Lower lobe of right lung (tissue), 2 donors: Measurements from ENCODE around the gene LPXN. TPM values are rescaled to one million over a fixed set of nuclear protein-coding genes. Genes with fewer than 3 reads are reported as not detected.

ENCODE experiments used
- ATAC-seq, 2 donors: fragments of 200-7000 bp; cut with Tn5 transposase; one replicate each; pipeline ENCODE4 v1.9.1; 2020 to 2022; ENCODE audit warnings: mild to moderate bottlenecking in 2 of 2, moderate library complexity in 2 of 2
- DNase-seq: peaks from one replicate; pipeline ENCODE4 v3.0.0-alpha.2; 2020
- H3K27ac ChIP-seq: fragments of 200-600 bp; one replicate; pipeline ENCODE4 v1.8.0; 2022
- H3K27me3 ChIP-seq: fragments of 200-600 bp; one replicate; pipeline ENCODE4 v1.8.0; 2022; ENCODE audit warnings: low read depth
- H3K36me3 ChIP-seq: fragments of 200-600 bp; one replicate; pipeline ENCODE4 v1.8.0; 2022; ENCODE audit warnings: mild to moderate bottlenecking
- H3K4me1 ChIP-seq: fragments of 200-600 bp; one replicate; pipeline ENCODE4 v1.8.0; 2022
- H3K4me3 ChIP-seq: fragments of 200-600 bp; one replicate; pipeline ENCODE4 v1.8.0; 2022; ENCODE audit warnings: mild to moderate bottlenecking
- H3K9me3 ChIP-seq: fragments of 200-600 bp; one replicate; pipeline ENCODE4 v1.8.0; 2022
- CTCF ChIP-seq: fragments of 200-600 bp; IDR thresholded peaks from one replicate; pipeline ENCODE4 v1.8.0; 2022; ENCODE audit warnings: antibody characterized with exemption, mild to moderate bottlenecking
- intact Hi-C: fragments of 100-400 bp; cut with DNase I; formaldehyde crosslinking; loops from one replicate; pipeline ENCODE4 v1.11.0; 2022
- total RNA-seq: library from RNA; stranded (reverse); fragmentation: NEBNext Ultra II Directional; extraction: Animal tissue kit (Norgen Biotek cat#: 25700); gene quantifications from one replicate; pipeline ENCODE4 v1.2.1, GENCODE V29; 2021
- donor health status: DM: no; HTN: yes; CAD: no; lungs with severe emphysema.

LPXN gene
- total RNA-seq, 1 donor from 2014 or later: 71.6 TPM

DNA sequence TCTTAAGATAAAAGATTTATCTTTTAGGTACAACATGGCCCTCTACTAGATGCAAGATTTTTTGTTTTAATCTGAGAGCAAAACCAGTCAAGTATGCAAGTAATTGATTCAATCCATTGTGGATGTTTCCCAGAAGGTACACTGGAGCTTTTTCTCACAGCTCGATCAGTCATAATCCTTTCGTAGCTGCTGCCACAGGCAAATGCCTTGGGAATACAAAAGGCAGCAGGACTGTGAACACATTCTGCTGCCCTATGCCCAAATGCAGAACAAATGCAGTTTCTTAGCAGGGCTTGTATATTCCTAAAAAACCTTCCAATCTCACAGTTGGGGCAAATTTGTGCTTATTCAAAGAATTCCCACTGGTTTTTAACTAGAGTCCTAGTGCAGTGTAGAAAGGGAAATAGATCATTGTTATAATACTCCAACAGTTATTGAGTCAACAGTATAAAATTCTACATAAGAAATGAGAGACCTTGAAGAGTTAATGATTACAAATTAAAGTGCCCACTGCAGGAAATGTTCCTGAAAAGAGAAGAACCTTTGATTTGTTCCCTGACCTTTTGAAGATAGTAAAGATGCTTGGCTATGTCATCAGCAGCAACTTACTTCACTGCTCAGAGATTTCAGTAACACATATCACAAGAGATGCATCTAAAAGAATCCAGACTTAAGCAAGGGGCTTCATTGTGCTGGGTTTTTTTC, 14.1 kb downstream of the LPXN start:
- DNase-seq: no peak
- H3K27ac ChIP-seq: no peak overlapping the region

GRCh38 chr11:58560842-58561241, 14.8 kb downstream of the LPXN start:
- Histone ChIP-seq H3K27me3 (no peaks in the 10 kb centered on the region), H3K27ac (no peak overlapping the region), H3K4me1 (no peaks in the 10 kb centered on the region), H3K4me3 (no peak overlapping the region), H3K36me3 (peaks cover 36% of the 10 kb centered on the region), H3K9me3 (no peaks in the 10 kb centered on the region)
- no peak for TF ChIP-seq CTCF
- intact Hi-C loops: no loop called here
- ATAC-seq (no peak), DNase-seq (no peak)

More for the DNA sequence above, 14.1 kb downstream of the LPXN start:
- TF ChIP-seq CTCF: no peak
- Histone ChIP-seq H3K36me3 (peaks cover 37% of the 10 kb centered on the region), H3K4me1 (no peaks in the 10 kb centered on the region), H3K4me3 (no peak overlapping the region), H3K27me3 (no peaks in the 10 kb centered on the region), H3K9me3 (no peaks in the 10 kb centered on the region)
- no peak for ATAC-seq
- intact Hi-C loops: no loop called here

- H3K36me3 ChIP-seq: peaks cover 100% of the 10 kb centered on the region
- no peaks in the 10 kb centered on the region for H3K9me3 ChIP-seq
- no peak overlapping the region for H3K27ac ChIP-seq
- DNase-seq (no peak), ATAC-seq (no peak)
- no peaks in the 10 kb centered on the region for H3K27me3 ChIP-seq
- no peaks in the 10 kb centered on the region for H3K4me1 ChIP-seq
- intact Hi-C loops: no loop called here
- no peak for TF ChIP-seq CTCF
- no peak overlapping the region for H3K4me3 ChIP-seq
Observed at GRCh38 chr11:58549644-58550043, 26.0 kb downstream of the LPXN start.

DNA sequence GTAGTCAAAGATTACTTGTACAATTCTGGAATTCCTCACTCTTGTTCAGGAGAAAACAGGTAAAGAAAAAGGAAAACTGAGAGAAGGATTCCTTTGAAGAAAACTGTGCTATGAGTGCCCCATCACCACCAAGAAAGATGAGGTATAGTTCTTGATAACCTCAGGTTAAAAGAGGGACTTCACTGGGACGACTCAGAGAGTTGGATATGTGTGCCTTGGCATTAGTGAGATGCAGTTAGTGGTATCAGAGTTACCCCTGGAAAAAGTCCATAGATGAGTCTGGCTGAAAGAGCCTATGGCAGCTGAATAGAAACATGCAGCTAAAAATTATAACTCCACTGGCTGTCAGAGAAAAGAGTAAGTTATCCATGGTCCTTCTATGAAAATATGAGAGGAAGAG, 28.8 kb downstream of the LPXN start:
- H3K27me3 ChIP-seq: no peaks in the 10 kb centered on the region
- no peak for TF ChIP-seq CTCF
- DNase-seq (no peak), ATAC-seq (no peak)
- no peaks in the 10 kb centered on the region for H3K4me1 ChIP-seq
- intact Hi-C loops: no loop called here
- no peaks in the 10 kb centered on the region for H3K9me3 ChIP-seq
- H3K4me3 ChIP-seq: no peak overlapping the region
- no peak overlapping the region for H3K27ac ChIP-seq
- H3K36me3 ChIP-seq: peaks cover 86% of the 10 kb centered on the region

DNA sequence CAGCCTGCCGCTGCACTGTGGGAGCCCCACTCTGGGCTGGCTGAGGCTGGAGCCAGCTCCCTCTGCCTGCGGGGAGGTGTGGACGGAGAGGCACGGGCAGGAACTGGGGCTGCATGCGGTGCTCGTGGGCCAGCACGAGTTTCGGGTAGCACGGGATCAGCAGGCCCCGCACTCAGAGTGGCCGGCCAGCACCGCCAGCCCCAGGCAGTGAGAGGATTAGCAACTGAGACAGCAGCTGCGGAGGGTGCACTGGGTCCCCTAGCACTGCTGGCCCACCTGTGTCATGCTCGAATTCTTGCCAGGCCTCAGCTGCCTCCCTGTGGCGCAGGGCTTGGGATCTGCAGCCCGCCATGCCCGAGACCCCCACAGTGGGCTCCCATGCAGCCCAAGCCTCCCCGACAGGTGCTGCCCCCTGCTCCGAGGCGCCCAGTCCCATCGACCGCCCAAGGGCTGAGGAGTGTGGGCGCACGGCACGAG, 43.8 kb downstream of the LPXN start:
- no peak overlapping the region for H3K27ac ChIP-seq
- ATAC-seq: peak in 1 of 2 donors; percentile 41
- H3K27me3 ChIP-seq: no peaks in the 10 kb centered on the region
- no peaks in the 10 kb centered on the region for H3K9me3 ChIP-seq
- no peak for DNase-seq
- intact Hi-C loops: no loop called here
- no peak for TF ChIP-seq CTCF
- H3K4me1 ChIP-seq: peaks cover 6% of the 10 kb centered on the region
- H3K36me3 ChIP-seq: peaks cover 54% of the 10 kb centered on the region
- H3K4me3 ChIP-seq: no peak overlapping the region
